Left forelimb (tissue), 1 donor: Measurements from ENCODE around the gene SERF1A.
"Not testable (repeated sequence)": the region's sequence is repeated elsewhere in the genome, so short reads cannot be mapped to it uniquely, and the experiment has no call there.

Source experiments
- DNase-seq: peaks from one replicate; pipeline ENCODE4 v3.0.0-alpha.2; 2018; ENCODE audit warnings: low spot score

SERF1A gene

GRCh38 chr5:70900533-70901271 is at the start of gene SERF1A:
Gene SERF1A, plus strand, starts transcription at chr5:70900669. Its CDS starts 201 bp downstream, at chr5:70900870.
- not testable (repeated sequence) for DNase-seq

DNA sequence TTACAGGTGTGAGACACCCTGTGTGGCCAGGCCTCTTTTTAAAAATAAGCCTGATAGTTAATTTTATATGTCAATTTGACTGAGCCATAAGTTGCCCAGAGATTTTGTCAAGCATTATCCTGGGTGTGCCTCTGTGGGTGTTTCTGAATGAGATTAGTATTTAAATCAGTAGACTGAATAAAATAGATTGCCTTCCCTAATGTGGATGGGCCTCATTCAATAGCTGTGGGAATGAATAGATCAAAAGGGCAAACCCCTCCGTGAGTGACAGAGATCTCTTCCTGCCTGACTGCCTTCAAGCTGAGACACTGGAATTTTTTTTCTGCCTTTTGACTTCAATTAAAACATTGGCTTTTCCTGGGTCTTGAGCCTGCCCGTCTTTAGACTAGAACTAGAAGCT is 33.7 kb upstream of the SERF1A start:
- DNase-seq: not testable (repeated sequence)

DNA sequence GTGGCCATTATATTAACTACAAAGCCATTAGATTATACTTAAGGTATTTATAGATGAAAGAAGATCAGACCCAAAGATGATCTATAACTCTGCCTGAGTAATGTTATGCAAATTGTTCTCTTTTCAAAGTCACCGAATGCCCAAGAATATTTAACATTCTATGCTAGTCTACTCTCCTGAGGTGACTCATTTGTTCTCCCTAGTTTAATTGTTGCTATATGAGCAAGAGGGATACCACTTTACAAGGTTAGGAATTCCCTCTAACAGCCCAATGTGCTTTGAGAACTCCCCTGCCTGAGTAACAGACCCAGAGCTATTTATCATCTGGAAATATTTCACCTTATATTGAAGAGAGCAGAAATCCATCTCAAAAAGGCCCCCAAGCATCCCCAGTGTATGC is 29.8 kb upstream of the SERF1A start:
- not testable (repeated sequence) for DNase-seq

GRCh38 chr5:70896076-70896475 is 4.4 kb upstream of the SERF1A start:
- not testable (repeated sequence) for DNase-seq

DNA sequence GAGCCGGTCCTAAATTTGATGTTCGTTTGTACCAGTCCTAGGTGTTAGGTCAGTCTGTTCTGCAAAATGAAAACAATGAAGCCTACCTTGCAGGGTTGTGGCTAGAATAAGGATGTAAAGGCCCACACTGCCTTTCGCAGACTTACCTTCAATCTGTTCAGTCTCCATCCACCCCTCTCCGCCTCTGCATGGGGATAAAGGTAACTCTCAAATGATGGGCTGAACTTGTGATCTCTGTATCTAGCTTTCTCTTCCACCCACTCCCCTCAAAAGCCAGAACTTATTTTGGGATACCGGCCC is 753 bp downstream of the SERF1A start:
- not testable (repeated sequence) for DNase-seq

- DNase-seq: not testable (repeated sequence)
Observed at GRCh38 chr5:70906624-70907023, 6.2 kb downstream of the SERF1A start.

DNA sequence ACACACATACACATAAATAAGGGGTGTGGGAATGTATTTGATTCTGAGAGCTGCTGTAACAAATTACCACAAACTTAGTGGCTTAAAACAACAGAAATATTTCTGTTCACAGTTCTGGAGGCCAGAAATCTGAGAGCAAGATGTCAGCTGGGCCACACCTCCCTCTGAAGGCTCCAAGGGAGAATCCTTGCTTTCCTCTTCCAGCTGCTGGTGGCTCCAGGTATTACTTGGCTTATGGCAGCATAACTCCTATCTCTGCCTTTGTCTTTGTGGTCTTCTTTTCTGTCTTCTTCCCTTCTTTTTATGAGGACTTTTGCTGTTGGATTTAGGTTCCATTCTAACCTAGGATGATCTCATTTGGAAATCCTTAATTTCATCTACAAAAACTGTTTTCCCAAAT is 16.4 kb downstream of the SERF1A start:
- DNase-seq: not testable (repeated sequence)

DNA sequence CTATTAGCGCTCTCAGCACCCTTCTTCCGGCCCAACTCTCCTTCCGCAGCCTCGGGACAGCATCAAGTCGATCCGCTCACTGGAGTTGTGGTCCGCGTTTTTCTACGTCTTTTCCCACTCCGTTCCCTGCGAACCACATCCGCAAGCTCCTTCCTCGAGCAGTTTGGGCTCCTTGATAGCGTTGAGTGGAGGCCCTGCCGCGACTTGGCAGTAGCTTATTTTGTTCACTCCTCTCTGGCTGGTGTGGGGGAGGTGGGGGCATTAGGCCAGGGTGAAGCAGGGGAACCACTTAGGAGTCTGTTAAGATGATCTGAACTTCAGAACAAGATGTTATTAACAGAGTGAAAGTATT is 24.7 kb downstream of the SERF1A start:
- not testable (repeated sequence) for DNase-seq

DNA sequence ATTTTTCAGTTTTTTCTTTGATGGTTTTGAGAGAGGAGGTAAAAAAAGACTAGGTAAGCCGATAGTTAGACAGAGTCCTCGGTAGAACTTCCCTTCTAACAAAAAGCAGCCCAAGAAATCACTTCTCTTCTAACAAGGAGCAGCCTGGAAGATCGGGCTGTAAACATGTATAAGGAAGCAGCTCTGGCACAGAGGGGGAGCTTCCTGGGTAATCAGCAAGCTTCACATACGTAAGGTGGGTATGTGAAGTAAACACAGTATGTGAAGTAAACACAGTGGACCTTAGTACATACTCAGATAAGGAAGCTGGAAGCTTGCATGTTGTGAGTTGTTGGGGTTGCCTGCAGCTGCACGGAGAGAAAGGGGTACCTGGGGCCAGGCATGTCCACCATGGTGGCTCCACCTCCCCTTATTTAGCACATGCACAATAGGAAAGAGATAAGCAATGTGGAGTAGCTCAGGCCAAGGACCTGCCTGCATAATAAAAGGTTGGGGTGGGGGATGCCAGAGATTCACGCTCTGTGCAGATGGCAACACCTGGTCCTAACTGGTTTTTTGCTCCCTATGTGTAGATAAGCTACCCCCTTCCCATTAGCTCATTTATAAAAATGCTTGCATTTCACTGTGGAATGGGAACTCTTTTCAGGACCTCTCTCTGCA is 31.4 kb downstream of the SERF1A start:
- DNase-seq: not testable (repeated sequence)

DNA sequence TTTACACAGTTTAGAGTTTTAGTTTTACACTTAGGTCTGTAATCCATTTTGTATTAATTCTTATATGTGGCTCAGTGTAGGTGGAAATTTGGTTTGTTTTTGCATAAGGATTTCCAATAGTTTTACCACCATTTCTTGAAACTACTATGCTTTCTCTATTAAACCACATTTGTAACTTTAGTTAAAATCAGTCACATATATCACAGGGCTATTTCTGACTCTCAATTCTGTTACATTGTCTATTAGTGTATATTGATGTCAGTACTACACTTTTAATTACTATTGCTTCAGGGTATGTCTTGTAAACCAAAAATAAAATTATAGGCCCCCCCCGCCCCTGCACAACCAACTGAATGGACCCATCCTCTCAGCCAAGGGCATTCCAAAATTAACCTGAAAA is 32.1 kb downstream of the SERF1A start:
- not testable (repeated sequence) for DNase-seq

GRCh38 chr5:70953068-70953467 is 52.6 kb downstream of the SERF1A start:
- not testable (repeated sequence) for DNase-seq
